ENCODE measurements around the gene FZR1.

GRCh38 chr19:3468211-3468610, 37.9 kb upstream of the FZR1 start:
- no peak for TF ChIP-seq CTCF (IDR thresholded peaks at IDR 0.05)
- no peak for TF ChIP-seq ZFX (IDR thresholded peaks at IDR 0.05; ENCODE audit: borderline replicate concordance)
